BLaER1 (cell line): ENCODE data around the gene GMDS.

ENCODE experiments used
- H3K27ac ChIP-seq: shearing (Covaris generic); formaldehyde crosslinking; 2 replicates; pipeline ENCODE4 v1.8.1; 2022
- H3K27me3 ChIP-seq: shearing (Covaris generic); formaldehyde crosslinking; 2 replicates; pipeline ENCODE4 v1.8.1; 2022
- H3K36me3 ChIP-seq: shearing (Covaris generic); formaldehyde crosslinking; 2 replicates; pipeline ENCODE4 v1.8.1; 2022
- H3K4me1 ChIP-seq: shearing (Covaris generic); formaldehyde crosslinking; 2 replicates; pipeline ENCODE4 v1.8.1; 2022
- H3K4me2 ChIP-seq: shearing (Covaris generic); formaldehyde crosslinking; 2 replicates; pipeline ENCODE4 v1.8.1; 2022
- H3K4me3 ChIP-seq: shearing (Covaris generic); formaldehyde crosslinking; 2 replicates; pipeline ENCODE4 v1.8.1; 2022
- H3K9ac ChIP-seq: shearing (Covaris generic); formaldehyde crosslinking; 2 replicates; pipeline ENCODE4 v1.8.1; 2022
- H3K9me3 ChIP-seq: shearing (Covaris generic); formaldehyde crosslinking; 2 replicates; pipeline ENCODE4 v1.8.1; 2022
- H4K20me1 ChIP-seq: shearing (Covaris generic); formaldehyde crosslinking; 2 replicates; pipeline ENCODE4 v1.8.1; 2022
- Cebpa-rat ChIP-seq: shearing (Covaris generic); IDR thresholded peaks from 2 replicates; pipeline ENCODE4 v1.8.1; 2022

Gene GMDS

DNA sequence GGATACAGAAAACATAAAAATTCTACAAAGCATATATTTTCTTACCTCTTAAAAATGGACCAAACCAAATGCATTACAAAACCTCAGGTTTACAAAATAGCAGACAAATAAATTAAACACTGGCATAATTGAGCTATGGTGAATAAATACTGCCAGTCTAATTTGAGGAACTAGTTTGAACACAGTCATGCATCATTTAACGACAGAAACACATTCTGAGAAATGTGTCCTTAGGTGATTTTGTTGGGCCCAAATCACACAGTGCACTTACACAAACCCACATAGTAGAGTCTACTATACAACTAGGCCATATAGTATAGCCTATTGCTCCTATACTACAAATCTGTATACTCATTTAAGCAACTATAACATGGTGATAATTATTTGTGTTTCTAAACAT, 420.1 kb downstream of the GMDS start:
- Histone ChIP-seq H3K4me1 (peaks cover 19% of the 10 kb centered on the region), H3K9ac (no peak overlapping the region), H3K9me3 (peaks cover 27% of the 10 kb centered on the region), H3K27me3 (no peaks in the 10 kb centered on the region), H3K4me2 (no peak overlapping the region), H3K4me3 (no peak overlapping the region), H3K27ac (no peak overlapping the region), H3K36me3 (no peaks in the 10 kb centered on the region; the same call in 1 of the 2 replicates), H4K20me1 (no peaks in the 10 kb centered on the region)
- no peak for TF ChIP-seq Cebpa-rat

DNA sequence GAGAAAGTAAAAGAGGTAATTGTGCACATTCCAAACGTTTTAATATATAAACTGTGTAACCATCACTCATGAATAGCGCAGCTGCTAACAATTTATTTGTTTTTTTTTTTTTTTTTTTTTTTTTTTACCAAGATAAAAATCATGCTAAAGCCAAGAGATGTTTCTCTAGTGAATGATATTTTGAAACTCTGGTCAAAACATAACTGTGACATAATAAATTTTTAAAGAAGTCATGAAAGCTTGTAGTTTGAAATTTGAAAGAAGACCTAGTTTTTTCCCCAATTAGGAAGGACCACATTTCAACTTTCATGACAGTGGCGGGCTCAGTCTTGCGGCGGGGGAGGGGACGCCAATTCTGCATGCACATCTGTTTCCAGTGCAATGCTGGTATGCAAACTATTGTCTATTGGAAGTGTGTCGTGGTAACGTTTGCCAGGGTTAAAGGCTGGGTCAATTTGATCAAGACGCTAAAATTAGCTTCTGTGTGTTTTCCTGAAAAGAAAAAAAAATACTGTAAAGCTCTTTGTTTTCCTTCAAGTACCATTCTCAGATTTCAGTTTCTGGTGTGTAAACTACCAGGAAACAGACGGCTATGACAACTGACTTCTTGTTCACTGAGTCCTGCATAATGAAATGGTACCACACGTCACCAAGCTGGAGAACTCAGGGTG, 423.8 kb downstream of the GMDS start:
- no peak overlapping the region for H3K27ac ChIP-seq
- H3K4me2 ChIP-seq, result peak overlapping the region; percentile 33
- no peak overlapping the region for H3K4me3 ChIP-seq

DNA sequence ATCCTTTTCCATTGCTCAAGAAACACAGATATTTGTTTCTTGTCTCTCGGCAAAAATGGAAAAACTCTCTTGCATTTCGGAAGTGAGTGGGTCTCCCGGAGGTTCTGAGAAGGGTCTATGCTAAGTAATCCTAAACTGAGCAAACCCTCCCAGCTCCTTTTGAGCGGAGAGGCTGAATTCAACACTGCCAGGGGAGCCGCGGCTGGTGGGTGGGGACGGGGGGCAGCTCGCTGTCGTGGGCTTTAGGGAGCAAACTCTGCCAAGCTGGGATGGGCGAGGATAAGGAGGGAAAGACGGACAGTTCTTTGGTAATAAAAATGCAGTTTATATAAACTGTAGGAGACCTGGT, 424.3 kb downstream of the GMDS start:
- Histone ChIP-seq H3K27me3 (no peaks in the 10 kb centered on the region), H3K4me1 (peaks cover 19% of the 10 kb centered on the region), H3K4me2 (no peak overlapping the region), H4K20me1 (no peaks in the 10 kb centered on the region), H3K4me3 (no peak overlapping the region), H3K9ac (no peak overlapping the region), H3K36me3 (no peaks in the 10 kb centered on the region), H3K27ac (no peak overlapping the region), H3K9me3 (no peaks in the 10 kb centered on the region)
- TF ChIP-seq Cebpa-rat, result no peak

More for the DNA sequence above, 423.8 kb downstream of the GMDS start:
- Histone ChIP-seq H4K20me1 (no peaks in the 10 kb centered on the region), H3K36me3 (no peaks in the 10 kb centered on the region), H3K4me1 (peaks cover 19% of the 10 kb centered on the region), H3K9me3 (peaks cover under 1% of the 10 kb centered on the region; the same call in 1 of the 2 replicates), H3K27me3 (no peaks in the 10 kb centered on the region), H3K9ac (no peak overlapping the region)
- TF ChIP-seq Cebpa-rat, result no peak

DNA sequence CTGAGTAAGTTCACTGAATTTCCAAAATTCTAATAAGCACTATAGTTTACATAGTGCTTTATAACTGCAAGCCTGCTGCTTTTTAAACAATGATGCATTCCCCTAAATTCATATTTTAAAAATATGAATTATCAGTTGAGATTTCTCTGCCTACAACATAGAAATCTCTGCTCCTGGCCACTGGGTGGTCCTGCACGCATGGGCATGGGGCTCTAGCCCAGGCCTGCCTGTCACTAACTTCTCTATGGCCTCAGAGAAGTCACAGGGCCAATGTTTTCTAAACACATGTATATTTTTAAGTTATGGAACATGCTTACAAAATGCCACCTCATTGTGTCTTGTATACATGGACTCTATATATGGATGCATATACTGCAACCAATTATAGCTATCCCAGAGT, 424.7 kb downstream of the GMDS start:
- no peak for TF ChIP-seq Cebpa-rat
- Histone ChIP-seq H3K27ac (no peak overlapping the region), H4K20me1 (no peaks in the 10 kb centered on the region), H3K36me3 (no peaks in the 10 kb centered on the region), H3K4me3 (no peak overlapping the region), H3K9me3 (no peaks in the 10 kb centered on the region), H3K4me2 (no peak overlapping the region), H3K9ac (no peak overlapping the region), H3K4me1 (peaks cover 19% of the 10 kb centered on the region), H3K27me3 (no peaks in the 10 kb centered on the region)

DNA sequence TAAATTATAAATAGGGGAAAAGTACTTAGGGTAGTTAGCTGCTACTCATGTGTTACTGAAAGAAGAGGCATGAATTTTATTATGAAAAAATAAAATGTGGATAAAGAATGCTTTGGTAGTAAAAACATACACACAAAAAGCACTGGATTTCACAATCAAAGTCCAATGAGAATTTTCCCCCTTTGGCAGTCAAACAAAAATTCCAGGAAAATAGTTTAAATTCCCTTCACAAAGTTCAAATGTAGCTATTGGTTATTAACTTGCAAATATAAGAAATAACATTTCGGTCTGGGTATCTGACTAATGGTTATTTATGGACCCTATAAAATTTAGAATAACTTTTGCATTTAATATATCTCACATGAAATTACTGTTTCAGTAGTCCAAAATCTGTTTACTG, 425.2 kb downstream of the GMDS start:
- Histone ChIP-seq H4K20me1 (no peaks in the 10 kb centered on the region), H3K9ac (no peak overlapping the region), H3K4me3 (no peak overlapping the region), H3K4me1 (peaks cover 19% of the 10 kb centered on the region), H3K4me2 (no peak overlapping the region), H3K36me3 (no peaks in the 10 kb centered on the region), H3K27ac (no peak overlapping the region), H3K27me3 (no peaks in the 10 kb centered on the region), H3K9me3 (no peaks in the 10 kb centered on the region)
- TF ChIP-seq Cebpa-rat, result no peak

DNA sequence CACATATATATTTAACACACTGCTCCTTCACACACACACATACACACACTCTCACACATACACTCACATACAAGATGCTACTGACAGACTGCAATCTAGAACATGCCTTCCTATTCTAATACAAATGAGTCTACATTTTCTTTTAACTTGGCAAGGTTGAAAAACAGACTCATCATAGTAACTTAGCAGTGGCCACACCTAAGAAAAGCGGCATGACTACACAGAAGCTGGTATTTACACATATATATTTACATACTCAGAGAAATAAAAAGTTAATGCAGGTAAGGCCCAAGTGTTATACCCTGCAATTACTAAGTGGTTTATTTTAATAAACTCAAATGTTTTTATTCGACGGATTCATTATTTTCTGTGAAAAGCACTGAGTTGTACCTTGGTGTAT, 426.4 kb downstream of the GMDS start:
- no peak overlapping the region for H3K27ac ChIP-seq
- H3K36me3 ChIP-seq, result no peaks in the 10 kb centered on the region
- TF ChIP-seq Cebpa-rat, result no peak
- no peak overlapping the region for H3K4me3 ChIP-seq
- H3K9ac ChIP-seq, result no peak overlapping the region
- H3K27me3 ChIP-seq, result no peaks in the 10 kb centered on the region
- H3K4me1 ChIP-seq, result peaks cover 19% of the 10 kb centered on the region
- H4K20me1 ChIP-seq, result no peaks in the 10 kb centered on the region
- no peak overlapping the region for H3K4me2 ChIP-seq
- H3K9me3 ChIP-seq, result no peaks in the 10 kb centered on the region

DNA sequence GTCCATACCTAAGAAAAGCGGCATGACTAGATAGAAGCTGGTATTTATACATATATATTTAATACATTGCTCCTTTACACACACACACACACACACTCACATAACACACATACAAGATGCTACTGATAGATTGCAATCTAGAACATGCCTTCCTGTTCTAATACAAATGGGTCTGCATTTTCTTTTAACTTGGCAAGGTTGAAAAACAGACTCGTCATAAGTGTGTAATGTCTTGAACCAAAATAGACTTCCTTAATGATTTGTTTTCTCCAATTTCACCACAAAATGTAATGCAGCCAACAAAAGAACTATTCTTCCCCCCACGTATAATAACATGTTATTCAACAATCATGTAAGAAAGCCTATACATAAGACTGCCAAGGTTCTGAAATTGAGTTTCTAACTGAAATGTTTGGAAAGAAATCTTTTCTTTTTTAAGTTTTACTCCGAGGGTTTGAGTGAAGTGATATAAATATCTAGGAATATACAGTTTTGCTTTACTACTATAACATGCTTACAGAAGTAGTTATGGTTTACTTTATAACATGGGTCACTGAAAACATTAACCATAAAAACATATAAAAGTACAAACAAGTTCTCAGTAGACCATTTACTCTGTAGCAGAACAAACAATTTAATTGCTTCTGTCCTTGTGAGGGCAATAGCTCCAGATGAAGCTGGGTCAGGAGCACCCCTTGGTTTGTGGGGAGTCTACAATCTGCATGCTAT, 428.2 kb downstream of the GMDS start:
- H3K27ac ChIP-seq, result no peak overlapping the region
- no peak overlapping the region for H3K4me2 ChIP-seq
- no peak overlapping the region for H3K4me3 ChIP-seq
- no peaks in the 10 kb centered on the region for H3K9me3 ChIP-seq
- H3K27me3 ChIP-seq, result no peaks in the 10 kb centered on the region
- H3K4me1 ChIP-seq, result peaks cover 11% of the 10 kb centered on the region
- H3K9ac ChIP-seq, result no peak overlapping the region
- H3K36me3 ChIP-seq, result no peaks in the 10 kb centered on the region
- no peaks in the 10 kb centered on the region for H4K20me1 ChIP-seq
- no peak for TF ChIP-seq Cebpa-rat

DNA sequence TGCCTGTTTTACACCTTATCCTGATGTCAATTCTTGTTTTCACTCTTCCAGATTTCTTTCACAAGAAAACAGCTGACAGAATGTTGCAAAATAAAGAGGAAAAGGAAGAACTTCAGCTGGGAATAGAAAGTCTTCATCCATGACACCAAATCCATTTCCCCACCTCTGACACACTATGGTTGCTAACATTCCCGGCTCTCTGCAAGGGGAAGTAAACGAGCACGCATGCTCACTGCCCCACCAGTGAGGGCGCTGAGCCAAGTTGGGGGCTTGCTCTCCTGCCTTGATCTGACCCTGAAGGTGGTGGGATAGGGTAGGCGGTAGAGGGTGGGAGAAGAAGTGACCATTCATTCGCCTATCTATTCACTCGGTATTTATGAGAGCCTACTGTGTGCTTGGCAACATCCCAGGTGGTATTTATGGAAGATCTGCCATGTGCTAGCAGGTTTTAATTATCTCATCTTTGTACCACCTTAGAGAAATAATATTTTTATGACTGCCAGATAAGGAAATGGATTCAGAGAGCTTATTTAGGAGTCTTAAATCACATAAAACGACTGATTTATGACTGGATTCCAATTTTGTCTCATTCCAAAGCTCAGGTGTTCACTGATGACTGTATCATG, 429.5 kb downstream of the GMDS start:
- Histone ChIP-seq H3K27me3 (no peaks in the 10 kb centered on the region), H3K4me2 (no peak overlapping the region), H3K27ac (no peak overlapping the region), H3K9me3 (no peaks in the 10 kb centered on the region), H3K9ac (no peak overlapping the region), H3K36me3 (no peaks in the 10 kb centered on the region), H3K4me3 (no peak overlapping the region), H3K4me1 (no peaks in the 10 kb centered on the region), H4K20me1 (no peaks in the 10 kb centered on the region)
- no peak for TF ChIP-seq Cebpa-rat

DNA sequence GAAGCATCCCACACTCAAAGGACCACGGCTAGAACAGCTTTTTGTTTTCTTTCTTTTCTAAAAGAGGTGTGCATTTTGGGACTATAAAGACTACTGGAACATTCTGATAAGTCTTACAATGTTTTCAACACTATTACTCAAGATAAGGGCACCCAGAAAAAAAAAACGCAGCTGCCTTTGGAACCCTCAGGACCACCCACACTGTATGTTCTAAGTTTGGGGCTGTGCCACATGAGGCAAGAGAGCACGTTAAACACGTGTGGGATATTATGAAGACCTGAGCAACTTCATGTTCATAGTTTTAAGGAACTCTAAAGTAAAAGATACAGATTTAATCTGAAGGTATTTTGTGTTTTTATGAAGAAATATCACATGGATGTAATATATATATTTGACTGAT, 431.1 kb downstream of the GMDS start:
- no peak for TF ChIP-seq Cebpa-rat
- Histone ChIP-seq H3K4me2 (no peak overlapping the region), H3K4me3 (no peak overlapping the region), H3K36me3 (no peaks in the 10 kb centered on the region), H3K27me3 (no peaks in the 10 kb centered on the region), H3K4me1 (no peaks in the 10 kb centered on the region), H3K27ac (no peak overlapping the region), H4K20me1 (no peaks in the 10 kb centered on the region), H3K9ac (no peak overlapping the region), H3K9me3 (no peaks in the 10 kb centered on the region)

DNA sequence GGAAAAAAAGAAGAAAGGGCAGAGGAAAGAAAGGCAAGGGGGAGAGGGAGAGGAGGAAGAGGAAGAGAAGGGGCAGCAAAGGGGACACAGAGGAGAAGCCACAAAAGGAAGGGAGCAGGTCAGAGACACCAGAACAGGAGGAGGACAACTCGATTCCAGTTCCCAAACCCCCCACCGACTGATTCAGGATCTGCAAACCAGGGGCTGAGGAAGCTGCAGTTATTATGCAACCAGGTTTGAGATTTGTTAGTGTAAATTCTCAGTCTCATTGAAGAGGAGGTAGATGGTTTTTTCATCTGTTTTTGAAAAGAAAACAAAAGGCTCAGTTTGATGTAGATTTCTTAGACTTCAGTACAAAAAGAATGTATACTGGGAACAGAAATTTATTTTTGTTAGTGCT, 432.9 kb downstream of the GMDS start:
- TF ChIP-seq Cebpa-rat, result no peak
- Histone ChIP-seq H3K4me1 (no peaks in the 10 kb centered on the region), H3K27ac (no peak overlapping the region), H4K20me1 (no peaks in the 10 kb centered on the region), H3K4me3 (no peak overlapping the region), H3K9ac (no peak overlapping the region), H3K9me3 (no peaks in the 10 kb centered on the region), H3K36me3 (no peaks in the 10 kb centered on the region), H3K4me2 (no peak overlapping the region), H3K27me3 (no peaks in the 10 kb centered on the region)
